Panc1 (cell line): ENCODE measurements around the gene MREG. TPM values are rescaled to one million over a fixed set of nuclear protein-coding genes. Genes with fewer than 3 reads are reported as not detected.

Experiments used
- ATAC-seq: fragments of 200-7000 bp; cut with Tn5 transposase; 2 replicates; pipeline ENCODE4 v1.9.1; 2020; ENCODE audit warnings: mild to moderate bottlenecking, moderate library complexity
- BruUV-seq: library from RNA; stranded (reverse); fragments of 400-500 nt; replicated peaks from 2 replicates; lab custom pipeline; 2021; lab: Mats Ljungman, UMichigan
- CTCF ChIA-PET: fragments of 300-600 bp; sonication (Branson Sonifier 250); formaldehyde crosslinking; loops from one replicate; lab custom pipeline; 2022; ENCODE audit warnings: antibody characterized with exemption; lab: Charles Lee
- POLR2A ChIA-PET: fragments of 300-600 bp; sonication (Branson Sonifier 250); formaldehyde crosslinking; loops from one replicate; lab custom pipeline; 2022; ENCODE audit warnings: antibody characterized with exemption; lab: Charles Lee
- DNase-seq: peaks from one replicate; pipeline ENCODE4 v3.0.0-alpha.2; 2010; ENCODE audit warnings: low read depth, low spot score
- H3K27ac ChIP-seq: 2 replicates; pipeline ENCODE4 v1.5.1; 2011; ENCODE audit warnings: mild to moderate bottlenecking, low read length, inconsistent platforms
- H3K27me3 ChIP-seq: fragments of 200-500 bp; sonication (Bioruptor generic); 2 replicates; pipeline ENCODE4 v1.6.0; 2014; ENCODE audit warnings: low read length, inconsistent platforms; ENCODE audit not compliant: control insufficient read depth, insufficient read depth
- H3K36me3 ChIP-seq: fragments of 200-500 bp; sonication (Bioruptor generic); 2 replicates; pipeline ENCODE4 v1.5.1; 2014; ENCODE audit warnings: inconsistent platforms, mild to moderate bottlenecking, low read length, moderate library complexity; ENCODE audit not compliant: control insufficient read depth, insufficient read depth
- H3K4me1 ChIP-seq: 2 replicates; pipeline ENCODE4 v1.5.1; 2011; ENCODE audit warnings: inconsistent platforms, mild to moderate bottlenecking, low read length, moderate library complexity; ENCODE audit not compliant: control insufficient read depth, insufficient read depth
- H3K4me3 ChIP-seq, 2 experiments: 2 replicates each; pipeline ENCODE4 v1.5.1; 2011 to 2012; ENCODE audit warnings: low read depth in 2 of 2, low read length in 2 of 2, mild to moderate bottlenecking in 2 of 2, inconsistent platforms in 1 of 2, moderate library complexity in 1 of 2
- H3K9me3 ChIP-seq: fragments of 200-500 bp; sonication (Bioruptor generic); 2 replicates; pipeline ENCODE4 v1.5.1; 2014; ENCODE audit warnings: low read depth, mild to moderate bottlenecking, inconsistent platforms, low read length, moderate library complexity; ENCODE audit not compliant: control insufficient read depth, insufficient read depth
- CTCF ChIP-seq: fragments of 450-650 bp; IDR thresholded peaks from 2 replicates; pipeline ENCODE4 v1.5.1; 2017; ENCODE audit warnings: mild to moderate bottlenecking
- POLR2AphosphoS5 ChIP-seq: IDR thresholded peaks from 2 replicates; pipeline ENCODE4 v1.6.1; 2012; ENCODE audit warnings: mild to moderate bottlenecking, low read depth, low read length, moderate library complexity
- REST ChIP-seq, 2 experiments: IDR thresholded peaks; 2 replicates each; pipeline ENCODE4 v1.6.1; 2011 to 2012; ENCODE audit warnings: low read depth in 2 of 2, control low read depth in 1 of 2, low read length in 1 of 2, mild to moderate bottlenecking in 1 of 2, moderate library complexity in 1 of 2; ENCODE audit not compliant: insufficient read depth in 1 of 2
- SIN3A ChIP-seq: IDR thresholded peaks from 2 replicates; pipeline ENCODE4 v1.6.1; 2012; ENCODE audit warnings: low read depth, mild to moderate bottlenecking, low read length, moderate library complexity, borderline replicate concordance; ENCODE audit not compliant: insufficient read depth
- TCF7L2 ChIP-seq: IDR thresholded peaks from 2 replicates; pipeline ENCODE4 v1.6.1; 2011; ENCODE audit warnings: mild to moderate bottlenecking, low read depth, low read length, inconsistent platforms
- in situ Hi-C: cut with HindIII; loops from 2 replicates; pipeline ENCODE4 v1.10.0; 2016; ENCODE audit warnings: low sequenced_read_pairs, low pct_unique_long_range_greater_than_20kb
- intact Hi-C: fragments of 100-400 bp; cut with micrococcal nuclease; formaldehyde crosslinking; loops from one replicate; pipeline ENCODE4 v1.10.0; 2022; ENCODE audit not compliant: unreplicated experiment
- total RNA-seq: library from RNA; stranded (reverse); gene quantifications from one replicate; pipeline ENCODE4 v1.2.1, GENCODE V29; 2021; ENCODE audit not compliant: unreplicated experiment

Gene MREG
- total RNA-seq, 1 experiment from 2014 or later, result 19.2 TPM

- intact Hi-C loops (no loop called here), in situ Hi-C loops (no loop called here)
- H3K4me3 ChIP-seq, result no peak overlapping the region
- H3K27ac ChIP-seq, result no peak overlapping the region
- DNase-seq (no peak), ATAC-seq (no peak)
- H3K4me1 ChIP-seq, result no peaks in the 10 kb centered on the region
- ChIA-PET POLR2A (no interaction called here), CTCF (no interaction called here)
- TF ChIP-seq SIN3A (no peak), CTCF (no peak), POLR2AphosphoS5 (no peak), TCF7L2 (no peak), REST (IDR thresholded peaks at IDR 0.05; ENCODE audit: insufficient read depth in 1 of 2, low read depth in 2 of 2, low read length in 1 of 2) (no peak)
- no peaks in the 10 kb centered on the region for H3K27me3 ChIP-seq
- H3K9me3 ChIP-seq, result no peaks in the 10 kb centered on the region
- H3K36me3 ChIP-seq, result no peaks in the 10 kb centered on the region
- no TSS peak for BruUV-seq
These were observed 76.2 kb downstream of the MREG start for GRCh38 chr2:215937190-215937589.

GRCh38 chr2:215933151-215933550 lies 80.2 kb downstream of the MREG start:
- Histone ChIP-seq H3K4me3 (no peak overlapping the region), H3K36me3 (no peaks in the 10 kb centered on the region), H3K27me3 (no peaks in the 10 kb centered on the region), H3K27ac (no peak overlapping the region), H3K9me3 (no peaks in the 10 kb centered on the region), H3K4me1 (no peaks in the 10 kb centered on the region)
- in situ Hi-C loops, result no loop called here
- BruUV-seq, result no TSS peak
- CTCF ChIA-PET, result no interaction called here
- DNase-seq (no peak), ATAC-seq (no peak)
- POLR2A ChIA-PET, result interaction anchor here (0.6 kb wide), 1 partner anchor 13 kb away, joined by 4 read pairs; no protein-coding TSS in a partner anchor
- intact Hi-C loops, result no loop called here
- no peak for TF ChIP-seq TCF7L2
- no peak for TF ChIP-seq POLR2AphosphoS5
- no peak for TF ChIP-seq SIN3A
- TF ChIP-seq CTCF, result no peak
- TF ChIP-seq REST (IDR thresholded peaks at IDR 0.05; ENCODE audit: insufficient read depth in 1 of 2, low read depth in 2 of 2, low read length in 1 of 2), result no peak
